Measurements from ENCODE around the gene SH2B3. TPM values are rescaled to one million over a fixed set of nuclear protein-coding genes. Genes with fewer than 3 reads are reported as not detected.

SH2B3 gene
- total and polyA plus RNA-seq, 8 donors: 19.2 to 42.0 (median 22.5) TPM

- intact Hi-C loops (cut with DNase I): no loop called here
- Histone ChIP-seq H3K27ac (peak overlapping the region in 1 of 2 donors; percentile 50), H3K36me3 (peaks cover 0 to 80% of the 10 kb centered on the region in 2 donors), H3K27me3 (no peaks in the 10 kb centered on the region), H3K4me3 (no peak overlapping the region), H3K4me1 (peaks cover 8 to 82% of the 10 kb centered on the region in 2 donors), H3K9me3 (no peaks in the 10 kb centered on the region)
- ATAC-seq (no peak), DNase-seq (no peak)
- no peak for TF ChIP-seq CTCF (IDR thresholded peaks at IDR 0.05)
Observed at GRCh38 chr12:111448266-111448830, 42.6 kb downstream of the SH2B3 start.

GRCh38 chr12:111448846-111449790 lies 43.4 kb downstream of the SH2B3 start:
- intact Hi-C loops (cut with DNase I): no loop called here
- ATAC-seq (no peak), DNase-seq (no peak)
- H3K27ac ChIP-seq: peak overlapping the region in 1 of 2 donors; percentile 50
- no peak for TF ChIP-seq CTCF (IDR thresholded peaks at IDR 0.05)
- no peak overlapping the region for H3K4me3 ChIP-seq
- H3K27me3 ChIP-seq: no peaks in the 10 kb centered on the region
- H3K9me3 ChIP-seq: no peaks in the 10 kb centered on the region
- peaks cover 0 to 83% of the 10 kb centered on the region in 2 donors for H3K36me3 ChIP-seq
- H3K4me1 ChIP-seq: peaks cover 8 to 74% of the 10 kb centered on the region in 2 donors

GRCh38 chr12:111450676-111451075 lies 45.0 kb downstream of the SH2B3 start:
- no peak for TF ChIP-seq CTCF (IDR thresholded peaks at IDR 0.05)
- Histone ChIP-seq H3K36me3 (peaks cover 0 to 90% of the 10 kb centered on the region in 2 donors), H3K4me3 (no peak overlapping the region), H3K27me3 (no peaks in the 10 kb centered on the region), H3K4me1 (peaks cover 2 to 58% of the 10 kb centered on the region in 2 donors), H3K27ac (peak overlapping the region in 1 of 2 donors; percentile 16), H3K9me3 (no peaks in the 10 kb centered on the region)
- no peak for DNase-seq
- intact Hi-C loops (cut with DNase I): loop anchor here in 1 of 2 donors (5.0 kb wide), 1 partner anchor 53 kb away; no protein-coding TSS in a partner anchor
- ATAC-seq: no peak

GRCh38 chr12:111451232-111451631 lies 45.5 kb downstream of the SH2B3 start:
- Histone ChIP-seq H3K4me3 (no peak overlapping the region), H3K4me1 (peaks cover 0 to 53% of the 10 kb centered on the region in 2 donors), H3K27ac (peak overlapping the region in 1 of 2 donors; percentile 16), H3K27me3 (no peaks in the 10 kb centered on the region), H3K36me3 (peaks cover 0 to 94% of the 10 kb centered on the region in 2 donors), H3K9me3 (no peaks in the 10 kb centered on the region)
- ATAC-seq (no peak), DNase-seq (no peak)
- intact Hi-C loops (cut with DNase I): loop anchor here in 1 of 2 donors (5.0 kb wide), 1 partner anchor 54 kb away; no protein-coding TSS in a partner anchor
- no peak for TF ChIP-seq CTCF (IDR thresholded peaks at IDR 0.05)
